DMS53 (cell line): Measurements from ENCODE around the gene TXNRD1.
"Not testable (repeated sequence)": the region's sequence is repeated elsewhere in the genome, so short reads cannot be mapped to it uniquely, and the experiment has no call there.

Experiments used
- DNase-seq: peaks from one replicate; lab custom pipeline; 2025; lab: John Stamatoyannopoulos, UW

TXNRD1 gene

DNA sequence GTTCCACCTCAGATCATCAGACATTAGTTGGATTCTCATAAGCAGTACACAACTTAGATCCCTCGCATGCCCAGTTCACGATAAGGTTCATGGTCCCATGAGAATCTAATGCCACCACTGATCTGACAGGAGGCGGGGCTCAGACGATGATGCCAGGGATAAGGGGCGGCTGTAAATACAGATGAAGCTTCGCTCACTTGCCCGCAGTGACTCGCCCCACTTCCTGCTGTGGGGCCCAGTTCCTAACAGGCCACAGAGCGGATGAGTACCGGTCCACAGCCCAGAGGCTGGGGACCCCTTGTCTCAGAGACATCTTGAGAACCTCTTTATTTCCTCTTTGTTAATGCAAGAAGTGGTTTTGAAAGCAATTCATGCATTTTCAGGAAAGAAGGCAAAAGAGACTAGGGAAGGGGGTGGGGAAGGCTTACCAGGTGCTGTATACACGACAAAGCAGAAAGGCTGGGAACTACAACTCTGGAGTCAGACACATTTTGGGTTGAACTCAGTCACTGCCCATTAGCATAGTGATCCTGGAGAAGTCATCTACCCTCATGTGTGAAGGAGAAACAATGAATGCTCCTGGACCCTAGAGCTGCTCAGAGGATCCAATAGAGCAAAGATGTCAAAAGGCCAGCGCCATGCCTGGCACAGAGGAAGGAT, 156.6 kb downstream of the TXNRD1 start:
- DNase-seq: no peak

DNA sequence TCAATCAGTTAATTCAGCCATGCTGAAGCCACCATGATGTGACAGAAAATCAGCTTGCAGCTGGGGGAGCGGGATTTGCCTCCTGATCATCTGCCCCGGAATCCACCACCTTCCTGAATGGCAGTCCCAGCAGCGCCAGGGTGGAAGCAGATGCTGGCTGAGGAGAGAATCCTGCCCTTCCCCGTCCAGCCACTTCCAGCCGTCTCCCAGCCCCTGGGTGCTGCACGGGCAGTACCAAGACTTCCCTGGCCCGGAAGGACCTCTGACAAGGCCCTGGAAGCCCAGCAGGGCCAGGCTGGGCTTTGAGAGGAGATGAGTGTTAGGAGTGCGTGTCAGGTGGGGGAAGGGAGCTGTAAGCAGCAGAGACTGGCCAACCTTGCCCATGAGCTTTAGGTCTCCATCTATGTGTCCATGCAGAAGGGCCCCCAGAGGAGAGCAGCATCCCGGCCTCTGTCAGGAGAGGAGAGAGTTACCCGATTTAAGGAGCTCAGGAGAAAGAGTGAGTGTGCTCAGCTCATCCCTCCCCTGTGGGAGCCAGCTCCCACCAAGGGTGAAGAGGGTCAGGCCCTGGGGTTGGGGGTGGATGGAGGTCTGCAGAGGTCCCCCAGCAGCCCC, 157.2 kb downstream of the TXNRD1 start:
- no peak for DNase-seq

DNA sequence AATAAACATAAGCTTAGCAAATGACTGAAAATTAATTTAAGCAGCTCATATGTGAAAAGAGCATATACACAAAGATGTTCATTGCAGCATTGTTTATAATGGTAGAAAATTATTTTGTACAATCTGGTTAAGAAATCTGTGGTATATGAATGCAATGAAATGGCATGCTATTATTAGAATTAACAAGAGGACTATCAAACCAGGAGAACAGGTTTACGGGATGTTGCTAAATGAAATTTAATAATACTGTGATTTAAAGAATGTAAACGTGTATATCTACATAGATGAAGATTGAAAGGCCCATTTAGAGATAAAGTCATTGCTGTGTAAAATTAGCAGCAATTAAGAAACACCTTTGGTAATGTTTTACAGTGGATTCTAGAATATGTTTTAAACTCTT, 158.5 kb downstream of the TXNRD1 start:
- no peak for DNase-seq

DNA sequence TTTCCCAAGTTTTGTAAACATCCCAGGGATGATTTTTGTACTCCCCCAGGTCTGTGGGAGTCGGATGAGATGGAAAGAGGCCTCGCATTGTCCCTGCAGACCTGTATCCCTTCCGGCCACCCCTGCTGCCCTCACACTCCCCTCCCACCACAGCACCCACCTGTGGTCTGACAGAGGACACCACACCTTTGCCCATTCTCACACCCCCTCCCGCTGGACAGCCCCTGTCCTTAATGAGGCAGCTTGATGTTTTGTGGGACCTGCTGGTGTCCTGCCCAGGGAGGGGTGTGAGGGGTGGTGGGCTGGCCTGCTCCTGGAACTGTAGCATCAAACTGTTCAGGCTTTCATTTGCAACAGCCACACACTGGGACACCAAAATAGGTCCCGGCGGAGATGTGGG, 159.2 kb downstream of the TXNRD1 start:
- no peak for DNase-seq

DNA sequence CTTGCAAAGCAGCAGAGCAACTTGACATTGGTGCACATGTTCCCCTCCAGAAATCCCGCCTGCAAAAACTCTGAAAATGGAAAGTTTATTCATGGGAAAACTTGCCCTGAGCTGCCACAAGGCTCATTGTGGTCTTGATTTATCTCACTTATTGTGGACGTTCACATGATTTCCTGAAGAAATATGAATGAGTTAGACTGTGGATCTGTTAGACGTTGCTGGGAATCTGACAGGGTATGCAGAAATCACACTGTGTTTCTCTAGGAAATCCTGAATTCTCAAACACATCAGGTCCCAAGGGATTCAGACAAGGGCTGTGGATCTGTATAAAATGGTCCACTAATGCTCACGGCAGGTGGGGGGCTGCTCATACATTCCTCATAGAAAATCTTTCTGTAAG, 160.2 kb downstream of the TXNRD1 start:
- DNase-seq: no peak

DNA sequence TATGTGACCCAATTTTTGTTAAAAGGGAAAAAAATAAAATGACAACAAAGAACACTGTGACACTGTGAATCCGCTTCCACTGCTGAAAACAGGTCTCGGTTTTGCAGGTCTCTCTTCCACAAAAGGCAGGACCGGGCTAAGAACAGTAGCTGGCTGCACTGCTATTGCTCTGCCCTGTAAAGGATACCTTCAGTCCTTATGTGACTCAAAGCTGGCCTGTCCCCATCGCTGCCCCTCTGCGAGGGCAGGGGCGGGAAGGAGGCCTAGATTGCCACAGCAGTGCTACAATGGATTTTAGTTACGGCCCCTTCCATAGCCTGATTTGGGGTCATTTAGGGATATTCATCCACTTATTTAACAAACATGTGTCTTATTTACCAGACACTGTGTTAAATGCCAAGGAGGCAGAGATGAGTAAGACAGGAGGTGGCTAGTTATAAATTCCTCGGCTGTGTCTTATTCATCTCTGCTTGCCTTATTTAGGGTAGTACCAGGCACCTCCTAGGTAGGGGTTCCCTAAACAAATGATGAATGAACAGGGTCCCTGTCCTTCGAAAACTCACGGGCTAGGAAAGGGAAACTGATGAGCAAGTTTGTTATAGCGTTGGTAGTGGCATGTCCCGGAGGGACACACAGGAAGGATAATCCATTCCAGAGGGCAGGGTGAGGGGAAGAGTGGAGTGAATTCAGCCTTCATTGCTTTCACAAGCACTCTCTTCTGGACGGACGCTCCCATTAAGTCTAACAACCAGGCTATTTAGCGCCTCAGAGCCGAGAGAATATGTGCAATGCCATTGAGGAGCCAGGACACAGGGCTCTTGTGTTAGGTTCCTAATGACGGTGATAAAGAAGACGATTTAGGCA, 161.3 kb downstream of the TXNRD1 start:
- no peak for DNase-seq

DNA sequence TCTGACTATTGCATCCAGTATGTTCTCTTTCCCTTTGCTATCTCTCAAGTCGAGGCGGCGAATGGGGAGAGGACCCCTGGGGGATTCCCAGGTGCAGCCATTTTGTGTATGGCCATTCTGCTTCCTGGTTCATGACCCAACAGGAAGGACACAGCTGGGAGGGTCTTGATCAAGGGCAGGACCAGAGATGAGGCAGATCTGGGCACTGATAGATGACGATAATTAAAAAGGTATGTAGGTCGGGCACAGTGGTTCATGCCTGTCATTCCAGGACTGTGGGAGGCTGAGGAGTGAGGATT, 161.9 kb downstream of the TXNRD1 start:
- DNase-seq: no peak

DNA sequence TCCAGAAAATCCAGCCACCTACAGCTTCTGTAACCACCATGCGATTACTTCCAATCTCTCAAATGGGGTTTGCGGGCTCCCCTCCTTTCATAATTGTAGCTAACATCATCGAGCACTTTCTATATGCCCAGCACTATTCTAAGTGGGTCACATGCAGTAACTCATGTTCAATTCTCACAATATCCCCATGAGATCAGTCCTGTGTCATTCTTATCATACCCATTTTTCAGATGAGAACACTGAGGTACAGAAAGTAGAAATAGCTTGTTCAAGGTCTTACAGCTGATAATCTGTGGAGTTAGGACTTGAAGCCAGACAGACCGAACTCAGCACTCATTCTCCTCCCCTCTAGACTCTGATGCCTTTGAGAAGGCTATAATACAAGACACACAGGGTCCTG, 162.8 kb downstream of the TXNRD1 start:
- no peak for DNase-seq

DNA sequence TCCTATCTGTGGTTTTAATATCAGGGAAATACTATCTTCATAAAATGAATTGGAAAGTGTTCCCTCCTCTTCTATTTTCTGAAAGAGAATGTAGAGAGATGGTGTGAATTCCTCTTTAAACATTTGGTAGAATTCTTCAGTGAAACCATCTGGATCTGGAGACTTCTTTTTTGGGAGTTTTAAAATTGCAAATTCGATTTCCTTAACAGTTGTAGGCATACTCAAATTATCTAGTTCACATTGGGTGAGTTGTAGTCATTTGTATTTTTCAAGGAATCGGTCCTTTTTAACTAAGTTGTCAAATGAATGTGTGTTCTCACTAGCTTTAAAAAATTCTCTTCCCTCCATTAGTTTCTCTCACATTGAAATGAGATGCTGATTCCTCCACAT, 165.8 kb downstream of the TXNRD1 start:
- DNase-seq: no peak

DNA sequence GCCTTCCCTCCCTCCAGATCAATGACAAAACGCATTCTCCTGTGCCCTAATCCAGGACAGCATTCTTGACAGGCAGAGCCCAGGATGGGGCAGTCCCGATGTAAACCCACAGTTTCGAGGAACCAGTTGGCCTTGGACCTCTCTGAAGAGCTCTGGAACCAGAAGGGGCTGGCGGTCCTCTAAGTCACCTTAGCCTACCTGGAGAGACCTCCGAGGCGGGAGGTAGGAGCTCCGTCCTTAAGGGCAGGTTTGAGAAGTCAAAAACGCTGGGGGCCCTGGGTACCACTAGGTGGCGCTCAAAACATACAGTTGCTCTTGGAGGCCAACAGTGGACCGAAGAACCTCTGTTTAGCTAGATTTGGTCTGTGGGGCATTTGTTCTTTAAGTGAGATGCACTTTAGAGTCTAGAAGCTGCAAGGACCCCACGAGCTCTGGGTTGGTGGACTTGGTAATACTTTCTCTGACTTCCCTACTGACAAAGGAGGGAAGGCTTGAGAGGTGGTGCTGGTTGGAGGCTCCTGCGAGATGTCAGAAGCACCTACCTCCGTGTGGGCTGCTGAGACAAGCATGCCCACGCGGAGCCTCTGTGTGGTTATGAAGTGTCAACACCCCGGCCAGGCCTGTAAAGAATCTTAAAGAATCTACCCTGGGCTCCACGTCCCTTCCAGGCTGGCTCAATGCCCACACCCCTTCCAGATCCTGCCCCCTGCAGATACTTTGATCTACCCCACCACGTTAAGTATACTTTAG, 166.3 kb downstream of the TXNRD1 start:
- DNase-seq: peak; percentile 89

DNA sequence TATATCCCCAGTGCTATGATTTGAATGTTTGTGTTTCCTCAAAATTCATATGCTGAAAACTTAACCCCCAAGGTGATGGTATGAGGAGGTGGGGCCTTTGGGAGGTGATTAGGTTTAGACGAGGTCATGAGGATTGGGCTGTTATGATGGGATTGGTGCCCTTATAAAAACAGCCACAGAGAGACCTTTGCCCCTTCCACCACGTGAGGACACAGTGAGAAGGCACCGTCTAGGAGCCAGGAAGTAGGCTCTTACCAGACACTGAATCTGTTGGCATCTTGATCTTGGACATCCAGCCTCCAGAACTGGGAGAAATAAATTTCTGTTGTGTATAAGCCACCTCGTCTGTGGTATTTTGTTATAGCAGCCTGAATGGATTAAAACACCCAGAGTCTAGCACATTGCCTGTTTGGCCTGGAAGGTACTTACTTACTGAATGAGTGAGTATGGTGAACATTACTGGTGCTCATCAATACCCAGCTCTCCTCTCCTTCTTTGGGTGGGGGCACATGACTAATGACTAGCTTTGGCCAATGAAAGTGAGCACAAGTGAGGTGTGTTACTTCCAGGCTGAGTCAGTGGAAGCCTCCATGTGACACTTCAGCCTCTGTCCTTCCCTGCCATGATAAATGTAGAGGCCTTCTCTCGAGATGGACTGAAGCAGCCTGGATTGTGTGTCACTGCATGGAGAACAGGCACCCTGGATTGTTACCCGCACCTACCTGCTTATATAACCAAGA, 168.7 kb downstream of the TXNRD1 start:
- no peak for DNase-seq

DNA sequence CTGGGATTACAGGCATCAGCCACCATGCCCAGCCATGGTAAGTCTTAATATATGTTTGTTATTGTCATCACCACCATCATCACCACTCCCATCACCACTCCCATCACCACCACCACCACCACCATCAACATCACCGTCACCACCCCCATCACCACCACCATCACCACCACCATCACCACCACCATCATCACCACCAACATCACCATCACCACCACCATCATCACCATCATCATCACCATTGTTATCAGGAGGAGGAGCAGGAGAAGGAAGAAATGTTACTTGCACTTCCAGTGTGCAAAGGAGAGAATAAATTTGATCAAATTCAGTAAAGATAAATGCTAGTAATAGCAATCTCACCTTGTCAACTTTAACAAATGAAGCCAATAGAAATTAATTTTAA, 169.9 kb downstream of the TXNRD1 start:
- DNase-seq: no peak

DNA sequence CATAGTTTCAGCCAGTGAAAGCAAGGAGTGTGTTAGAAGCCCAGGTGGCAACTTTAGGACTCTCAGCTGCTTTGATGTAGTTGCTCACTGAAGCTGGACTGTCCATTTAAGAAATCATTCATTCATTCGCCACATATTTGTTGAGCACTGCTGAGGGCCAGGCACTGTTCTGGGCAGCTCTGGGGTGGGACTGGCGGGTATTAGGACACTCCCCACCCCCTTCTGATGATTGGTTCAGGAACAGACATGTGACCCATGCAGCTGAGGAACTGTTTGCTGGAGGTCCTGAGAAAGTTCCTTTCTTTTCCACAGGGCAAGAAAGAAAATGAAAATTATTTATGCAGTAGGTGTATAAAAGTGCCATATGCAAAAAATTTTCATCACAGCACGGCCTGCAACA, 170.9 kb downstream of the TXNRD1 start:
- no peak for DNase-seq

DNA sequence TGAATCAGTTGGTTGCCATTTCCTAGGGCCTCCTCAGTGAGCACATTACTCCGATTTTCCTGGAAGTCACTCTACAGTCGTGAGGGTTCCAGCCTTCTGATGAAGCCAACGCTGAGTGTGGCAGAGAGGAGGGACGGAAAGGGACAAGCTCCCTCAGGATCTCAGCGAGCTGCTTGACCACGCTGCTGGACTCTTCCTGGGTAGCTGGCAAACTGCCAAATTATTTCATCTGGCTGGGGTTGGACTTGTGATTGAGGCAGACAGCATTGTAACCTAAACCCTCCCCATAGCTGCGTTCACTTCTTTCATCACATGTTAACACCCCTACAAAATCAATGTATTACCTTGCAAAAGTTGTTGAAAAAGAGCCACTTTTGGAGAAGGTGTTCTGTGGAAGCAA, 171.6 kb downstream of the TXNRD1 start:
- DNase-seq: no peak

DNA sequence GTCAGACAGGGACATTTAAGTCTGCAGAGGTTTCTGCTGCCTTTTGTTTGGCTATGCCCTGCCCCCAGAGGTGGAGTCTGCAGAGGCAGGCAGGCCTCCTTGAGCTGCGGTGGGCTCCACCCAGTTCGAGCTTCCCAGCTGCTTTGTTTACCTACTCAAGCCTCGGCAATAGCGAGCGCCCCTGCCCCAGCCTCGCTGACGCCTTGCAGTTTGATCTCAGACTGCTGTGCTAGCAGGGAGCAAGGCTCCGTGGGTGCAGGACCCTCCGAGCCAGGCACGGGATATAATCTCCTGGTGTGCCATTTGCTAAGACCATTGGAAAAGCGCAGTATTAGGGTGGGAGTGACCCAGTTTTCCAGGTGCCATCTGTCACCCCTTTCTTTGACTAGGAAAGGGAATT, 178.5 kb downstream of the TXNRD1 start:
- not testable (repeated sequence) for DNase-seq
